Epidermal melanocyte (primary cell): ENCODE results near the gene CHCHD3.

Experiments used
- DNase-seq: peaks from one replicate; pipeline ENCODE4 v3.0.0; 2011; ENCODE audit warnings: low spot score; ENCODE audit not compliant: insufficient read length

Gene CHCHD3

DNA sequence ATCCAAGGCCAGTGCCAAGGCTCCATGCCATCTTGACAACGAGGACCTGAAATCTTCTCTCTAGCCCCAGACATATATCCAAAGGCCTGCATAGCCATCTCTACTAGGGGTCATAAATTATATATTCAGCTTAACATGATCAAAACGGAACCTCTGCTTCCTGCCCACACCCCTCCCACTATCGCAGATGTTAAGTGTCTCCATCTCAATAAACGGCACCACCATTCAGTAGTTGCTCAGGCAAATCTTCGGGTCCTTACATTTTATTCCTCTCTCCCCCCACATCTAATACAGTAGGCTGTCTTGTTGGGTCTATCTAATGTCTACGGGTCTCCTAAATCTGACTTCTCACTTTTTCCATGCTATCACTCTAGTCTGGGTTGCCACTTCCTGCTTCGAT lies 304.5 kb downstream of the CHCHD3 start:
- DNase-seq: no peak

DNA sequence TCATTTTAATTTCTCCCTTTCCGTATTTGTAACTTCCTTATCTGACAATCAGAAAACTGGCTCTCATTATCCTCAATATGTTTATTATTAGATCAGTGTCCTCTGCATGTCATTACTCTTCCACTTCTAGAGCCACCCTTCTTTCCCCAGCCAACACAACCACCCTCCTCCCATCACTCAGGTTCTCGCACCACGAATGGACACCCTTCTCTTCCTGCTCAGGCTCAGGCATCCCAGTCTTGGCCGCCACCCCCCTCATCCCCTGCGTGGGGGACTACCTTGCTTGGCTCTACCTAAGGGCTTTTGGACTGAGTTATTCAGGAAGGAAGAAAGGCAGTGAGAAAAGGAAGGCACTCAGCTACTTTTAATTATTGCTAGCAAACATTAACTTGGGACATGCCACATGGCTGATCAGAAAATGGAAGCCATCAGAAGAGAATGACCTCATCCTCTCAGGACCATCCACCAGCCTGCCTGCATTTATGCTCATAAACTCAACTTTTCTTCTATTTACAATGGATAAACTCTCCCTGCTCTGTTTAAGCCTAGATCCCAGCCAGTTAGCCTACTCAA lies 305.8 kb downstream of the CHCHD3 start:
- DNase-seq: no peak

DNA sequence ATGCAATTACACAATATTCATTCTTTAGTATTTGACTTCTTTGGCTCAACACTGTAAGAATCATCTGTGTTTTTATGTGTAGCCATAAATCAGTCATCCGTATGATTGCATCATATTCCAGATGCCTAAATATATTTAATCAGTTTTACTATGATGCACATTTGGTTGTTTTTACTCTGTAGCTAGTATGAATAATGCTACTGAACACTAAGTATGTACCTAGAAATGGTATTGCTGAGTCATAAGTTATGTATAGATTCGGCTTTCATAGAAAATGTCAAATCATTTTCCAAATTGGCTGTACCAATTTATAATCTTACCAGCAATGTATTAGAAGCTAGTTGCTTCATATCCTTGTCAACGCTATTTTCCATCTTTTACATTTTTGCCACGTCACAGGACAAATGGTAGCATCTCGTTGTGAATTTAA lies 308.3 kb downstream of the CHCHD3 start:
- no peak for DNase-seq

DNA sequence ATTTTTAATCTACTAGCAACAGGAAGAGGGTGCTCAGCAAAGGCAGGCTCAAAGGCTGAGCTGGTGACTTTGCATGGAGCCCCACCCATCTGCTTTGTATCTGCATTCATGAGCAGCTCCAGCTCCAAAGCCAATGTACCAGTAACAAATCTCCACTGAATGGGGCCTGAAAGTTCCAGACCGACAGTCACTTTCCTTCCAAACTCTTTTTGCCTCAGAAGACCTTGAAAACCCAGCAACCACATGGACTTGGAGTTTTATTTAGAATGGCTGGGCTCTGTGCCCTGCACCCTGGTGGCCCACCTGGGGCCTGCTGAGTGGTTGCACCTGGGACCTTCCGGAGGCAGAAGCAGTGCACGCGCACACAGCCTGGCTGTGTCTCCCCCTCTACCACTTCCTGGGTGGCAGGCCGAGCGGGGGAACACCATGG lies 310.6 kb downstream of the CHCHD3 start:
- DNase-seq: no peak

DNA sequence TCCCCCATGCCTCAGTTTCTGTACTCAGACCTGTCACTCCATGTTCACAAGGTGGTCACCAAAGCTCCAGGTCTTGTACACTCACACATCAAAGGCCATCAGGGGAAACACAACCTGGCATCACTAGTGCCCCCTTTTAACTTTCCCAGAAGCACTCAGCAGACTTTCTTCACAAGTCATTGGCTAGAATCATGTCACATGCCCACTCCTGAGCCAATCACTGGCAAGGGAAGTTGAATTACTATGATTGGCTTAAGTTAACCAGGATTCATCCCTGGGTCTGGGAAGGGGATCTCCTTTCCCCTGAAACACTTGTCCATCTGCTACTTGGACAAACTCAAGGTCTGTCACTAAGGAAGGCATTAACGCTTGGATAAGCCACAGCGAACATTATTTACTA lies 311.8 kb downstream of the CHCHD3 start:
- no peak for DNase-seq

DNA sequence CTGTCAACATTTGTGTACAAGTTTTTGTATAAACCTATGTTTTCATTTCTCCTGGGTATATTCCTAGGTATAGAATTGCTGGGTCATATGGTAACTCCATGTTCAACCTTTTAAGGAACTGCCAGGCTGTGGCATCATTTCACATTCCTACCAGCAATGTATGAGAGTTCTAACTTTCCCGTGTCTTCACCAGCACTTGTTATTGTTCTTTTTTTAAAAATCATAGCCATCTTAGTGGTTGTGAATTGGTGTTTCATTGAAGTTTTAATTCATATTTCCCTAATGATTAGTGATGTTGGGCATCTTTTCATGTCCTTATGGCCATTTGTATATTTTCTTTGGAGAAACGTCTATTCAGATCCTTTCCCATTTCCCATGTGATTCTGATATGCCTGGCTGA lies 312.6 kb downstream of the CHCHD3 start:
- DNase-seq: no peak

DNA sequence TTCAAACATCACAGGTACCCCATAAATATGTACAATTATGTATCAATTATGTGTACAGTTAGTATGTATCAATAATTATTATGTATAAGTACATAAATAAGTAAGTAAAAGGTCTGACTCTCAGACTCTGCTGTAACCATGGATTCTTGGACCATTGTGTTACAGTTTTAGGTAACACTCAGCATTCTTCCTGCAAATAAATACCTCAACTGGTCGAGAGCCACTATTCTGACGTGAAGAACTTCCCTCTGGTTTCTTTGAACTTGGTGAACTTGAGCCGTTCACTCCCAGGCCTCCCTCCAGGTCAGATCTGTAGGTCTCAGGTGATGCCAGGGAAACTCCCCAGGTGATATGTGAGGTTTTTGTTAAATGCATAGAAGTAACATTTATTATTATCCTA lies 313.8 kb downstream of the CHCHD3 start:
- DNase-seq: no peak

DNA sequence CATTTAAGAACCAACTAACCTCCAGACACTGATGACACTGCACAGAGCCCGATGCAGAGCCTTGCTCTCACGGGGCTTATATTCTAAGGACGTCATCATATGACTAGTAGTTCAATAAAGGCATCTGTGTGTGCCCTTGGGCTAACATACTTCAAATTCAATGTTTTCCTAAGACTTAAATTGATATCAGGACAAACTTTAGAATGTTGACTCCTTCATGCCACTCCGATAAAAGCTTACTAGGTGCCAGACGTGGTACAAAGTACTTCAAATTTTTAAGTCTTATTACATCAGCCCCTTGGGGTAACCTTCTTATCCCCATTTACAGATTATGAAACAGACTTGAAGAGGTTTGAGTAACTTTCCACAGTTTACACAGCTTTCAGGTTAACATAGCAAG lies 314.5 kb downstream of the CHCHD3 start:
- DNase-seq: no peak

DNA sequence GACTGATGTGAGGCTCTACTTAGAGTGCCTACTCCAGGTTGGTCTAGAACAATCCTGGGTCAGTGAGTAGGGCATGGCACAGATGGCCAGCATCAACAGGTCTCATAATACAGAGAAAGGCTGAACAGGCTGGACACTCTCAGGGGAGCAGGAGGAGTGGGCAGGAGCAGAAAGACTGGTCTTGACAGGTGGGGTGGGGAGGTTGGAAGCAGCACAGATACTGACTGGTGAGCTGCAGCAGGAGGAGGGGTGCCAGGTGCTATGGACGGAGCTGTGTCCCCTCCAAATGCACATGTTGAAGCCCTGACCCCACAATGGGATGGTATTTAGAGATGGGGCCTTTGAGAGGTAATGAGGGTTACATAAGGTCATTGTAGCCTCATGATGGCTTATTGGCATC lies 315.2 kb downstream of the CHCHD3 start:
- no peak for DNase-seq

DNA sequence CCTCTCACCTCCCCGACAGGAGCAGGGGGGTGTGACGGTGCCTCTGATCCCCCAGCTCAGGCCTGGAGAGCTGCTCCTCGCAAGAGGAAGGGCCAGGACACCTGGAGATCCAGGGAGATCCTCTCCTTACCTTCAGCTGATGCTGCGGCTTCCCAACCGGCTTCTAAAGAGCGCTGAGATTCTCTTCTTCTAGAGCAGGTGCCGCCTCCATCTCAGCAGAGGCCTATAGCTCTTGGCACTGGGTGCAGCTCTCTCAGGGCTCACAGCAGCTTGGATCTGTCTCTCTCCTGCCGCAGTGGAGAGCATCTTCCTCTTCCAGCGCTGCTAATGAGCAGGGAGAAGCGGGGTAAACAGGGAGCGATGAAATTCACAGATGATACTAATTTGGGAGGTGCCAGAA lies 316.0 kb downstream of the CHCHD3 start:
- no peak for DNase-seq

DNA sequence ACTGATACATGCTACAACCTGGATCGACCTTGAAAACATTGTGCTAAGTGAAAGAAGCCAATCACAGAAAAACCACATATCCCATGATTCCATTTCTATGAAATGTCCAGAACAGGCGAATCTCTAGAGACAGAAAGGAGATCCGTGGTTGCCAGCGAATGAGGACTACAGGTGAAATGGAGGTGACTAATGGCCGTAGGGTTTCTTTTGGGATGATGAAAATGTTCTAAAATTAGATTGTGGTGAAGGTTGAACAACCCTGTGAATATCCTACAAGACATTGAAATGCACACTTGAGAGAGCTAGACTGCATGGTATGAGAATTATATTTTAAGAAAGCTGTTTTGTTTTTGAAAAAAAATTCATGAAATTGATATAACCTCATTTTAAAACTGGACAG lies 317.1 kb downstream of the CHCHD3 start:
- DNase-seq: no peak

DNA sequence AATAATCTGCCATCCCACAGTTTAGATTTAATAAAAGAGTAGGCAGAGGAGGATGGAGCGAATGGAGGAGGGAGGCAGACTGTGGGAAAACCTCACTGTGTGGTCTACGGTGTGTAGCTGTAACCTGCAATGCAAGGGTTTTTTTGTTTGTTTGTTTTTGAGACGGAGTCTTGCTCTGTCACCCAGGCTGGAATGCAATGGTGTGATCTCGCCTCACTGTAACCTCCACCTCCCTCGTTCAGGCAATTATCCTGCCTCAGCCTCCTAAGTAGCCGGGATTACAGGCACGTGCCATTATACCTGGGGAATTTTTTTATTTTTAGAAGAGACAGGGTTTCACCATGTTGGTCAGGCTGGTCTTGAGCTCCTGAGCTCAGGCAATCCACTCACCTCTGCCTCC lies 321.0 kb downstream of the CHCHD3 start:
- no peak for DNase-seq

DNA sequence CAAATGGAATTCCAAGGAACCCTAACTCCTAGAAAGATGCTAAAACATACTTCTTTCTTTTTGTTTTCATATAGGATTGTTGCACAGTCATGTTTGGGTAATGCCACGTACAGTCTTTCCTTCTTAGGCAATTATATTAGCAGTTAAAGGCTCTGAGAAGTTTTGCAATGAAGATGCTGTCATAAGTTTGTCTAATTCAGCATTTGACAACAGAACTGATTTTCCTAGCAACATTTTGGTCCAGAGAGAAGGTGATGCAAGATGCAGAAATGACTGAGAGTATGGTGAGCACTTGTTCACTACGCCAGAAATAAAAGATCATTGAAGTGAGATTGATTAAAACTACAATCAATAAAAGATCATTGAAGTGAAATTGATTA lies 321.7 kb downstream of the CHCHD3 start:
- DNase-seq: no peak

DNA sequence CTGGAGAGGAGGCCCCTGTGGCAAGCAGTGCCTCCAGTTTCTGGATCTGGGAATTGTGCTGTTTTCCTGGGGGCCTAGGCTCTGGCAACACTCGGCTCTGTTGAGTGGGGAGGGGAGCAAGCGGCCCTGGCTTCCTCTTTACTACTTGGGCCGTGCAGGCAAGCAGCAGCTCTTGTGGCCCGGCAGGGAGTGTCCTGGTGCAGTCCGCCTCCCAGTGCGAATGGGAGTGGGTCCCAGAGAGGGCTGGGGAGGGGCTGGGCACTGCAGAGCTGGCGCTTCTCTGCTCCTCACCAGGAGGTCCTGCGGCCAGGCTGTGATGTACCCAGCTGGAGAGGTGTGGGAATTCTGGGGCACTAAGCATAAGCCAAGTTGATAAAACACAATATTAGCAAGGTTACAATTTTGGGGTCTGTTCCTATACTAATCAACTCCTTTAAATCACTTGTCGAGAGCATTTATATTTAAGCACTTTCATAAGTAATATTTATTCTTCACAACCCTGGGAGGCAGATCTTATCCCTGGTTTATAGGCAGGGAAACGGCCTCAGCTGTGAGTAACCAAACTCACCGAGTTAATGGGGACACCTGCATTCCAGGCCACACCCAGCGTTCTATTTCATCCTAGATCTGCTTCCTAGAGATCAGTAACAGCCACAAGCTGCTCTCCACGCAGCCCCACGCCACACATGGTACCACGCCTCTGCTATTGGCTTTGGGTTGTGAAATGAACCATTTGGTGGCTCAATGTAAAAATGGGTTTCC lies 322.2 kb downstream of the CHCHD3 start:
- DNase-seq: no peak

DNA sequence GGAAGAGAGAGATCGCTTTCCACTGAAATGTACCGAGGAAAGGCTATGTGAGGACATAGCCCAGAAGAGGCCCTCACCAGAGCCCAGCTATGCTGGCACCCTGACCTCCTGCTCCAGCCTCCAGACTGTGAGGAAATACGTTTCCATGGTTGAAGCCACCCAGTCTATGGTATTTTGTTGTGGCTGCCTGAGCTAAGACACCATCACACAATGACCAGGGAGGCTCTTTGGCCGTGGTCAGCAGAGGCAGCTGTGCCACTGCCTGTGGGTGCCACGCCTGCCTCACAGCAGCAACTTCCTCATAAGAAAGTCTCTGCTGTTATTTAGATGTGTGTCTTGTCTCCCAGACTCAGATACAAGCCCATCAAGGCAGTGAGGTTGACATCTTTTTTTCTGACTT lies 322.9 kb downstream of the CHCHD3 start:
- DNase-seq: no peak

DNA sequence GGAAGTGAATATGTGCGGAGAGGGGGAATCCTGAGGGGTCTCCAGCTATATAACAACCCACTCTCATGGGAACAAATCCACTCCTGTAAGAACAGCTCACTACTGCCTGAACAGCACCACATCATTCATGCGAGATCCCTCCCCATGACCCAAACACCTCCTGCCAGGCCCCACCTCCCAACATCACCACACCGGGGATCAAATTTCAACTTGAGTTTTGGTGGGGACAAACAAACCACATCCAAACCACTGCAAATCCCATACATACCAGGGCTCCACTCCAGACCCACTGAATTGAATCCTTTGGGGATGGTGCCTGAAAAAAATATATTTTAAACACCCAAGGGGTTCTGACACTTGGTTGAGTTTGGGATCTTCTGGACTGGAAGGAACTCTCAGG lies 324.1 kb downstream of the CHCHD3 start:
- no peak for DNase-seq

DNA sequence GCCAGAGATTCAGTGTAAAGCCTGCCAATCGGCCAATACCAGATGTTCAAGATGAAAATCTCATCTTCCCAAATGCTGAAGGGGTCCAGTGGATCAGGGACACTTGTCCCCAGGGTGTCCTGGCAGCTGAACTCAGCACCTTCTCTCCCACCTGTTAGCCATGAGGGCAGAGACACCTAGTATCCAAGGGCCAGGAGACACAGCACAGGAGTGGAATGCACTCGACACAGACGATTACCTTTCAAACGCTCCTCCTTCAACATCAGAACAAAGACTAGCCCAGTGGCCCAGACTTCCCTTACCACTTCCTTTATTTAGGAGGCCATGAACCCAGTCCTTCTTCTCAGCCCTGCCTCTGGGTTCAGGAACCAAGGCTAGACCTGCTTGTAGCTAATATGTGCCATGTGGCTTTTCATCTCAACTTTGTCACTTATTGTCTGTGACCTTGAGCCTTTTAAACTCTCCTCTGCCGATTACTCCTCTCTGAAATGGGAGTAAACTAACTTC lies 325.4 kb downstream of the CHCHD3 start:
- no peak for DNase-seq

DNA sequence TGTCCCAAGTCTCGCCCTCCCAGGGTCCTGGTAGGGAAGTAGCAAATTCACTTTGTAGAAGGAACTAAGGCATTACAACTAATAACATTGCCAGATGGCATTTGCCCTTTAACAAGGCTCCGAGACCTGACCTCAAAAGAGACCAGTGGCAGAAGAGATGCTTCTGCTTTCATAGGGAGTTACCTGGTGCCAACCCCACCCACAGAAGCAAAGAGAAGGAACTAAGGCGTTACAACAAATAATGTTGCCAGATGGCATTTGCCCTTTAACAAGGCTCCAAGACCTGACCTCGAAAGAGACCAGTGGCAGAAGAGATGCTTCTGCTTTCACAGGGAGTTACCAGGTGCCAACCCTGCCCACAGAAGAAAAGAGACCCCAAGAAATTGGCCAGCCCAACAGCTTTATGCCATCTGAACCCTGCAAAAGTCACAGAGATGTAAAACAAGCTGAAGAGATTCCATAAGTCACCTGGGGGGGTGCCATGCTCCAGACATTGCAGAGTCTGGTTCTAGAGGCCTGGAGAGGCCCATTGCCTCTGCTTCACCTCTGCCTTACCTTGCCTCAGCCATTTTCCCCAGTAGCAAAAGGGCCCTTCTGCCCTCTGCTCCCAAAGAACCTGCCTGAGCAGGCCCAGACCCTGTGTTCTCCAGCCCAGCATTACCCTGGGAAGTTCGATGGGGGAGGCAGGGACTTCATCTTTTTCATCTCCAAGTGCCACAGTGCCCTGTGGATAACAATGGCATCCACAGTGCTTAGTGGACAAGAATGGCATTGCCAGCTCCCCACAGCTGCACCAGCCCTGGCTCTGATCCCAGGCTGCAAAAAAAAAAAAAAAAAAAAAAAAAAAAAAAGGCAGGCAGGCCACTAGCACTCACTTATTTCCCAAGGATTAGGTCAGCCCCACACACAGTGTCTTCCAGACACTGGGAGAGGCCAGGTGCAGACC lies 326.1 kb downstream of the CHCHD3 start:
- DNase-seq: peak; percentile 37

DNA sequence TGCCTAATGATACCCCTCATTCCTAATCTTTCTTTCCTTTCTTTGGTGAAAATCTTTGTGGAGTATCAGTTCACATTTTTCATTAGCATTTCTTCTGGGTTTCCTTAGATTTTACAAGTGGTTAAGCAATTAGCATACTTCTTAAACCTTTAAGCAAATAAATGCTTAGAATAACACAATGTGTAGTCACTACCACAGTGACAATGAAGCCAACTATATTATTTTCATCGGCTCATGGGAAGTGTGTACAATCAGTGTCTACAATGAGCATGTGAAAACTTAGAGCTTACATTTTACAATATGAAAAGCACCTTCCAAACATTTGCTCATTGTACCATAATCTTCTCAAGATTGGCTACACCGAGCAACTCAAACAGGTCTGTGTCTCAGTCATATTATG lies 329.5 kb downstream of the CHCHD3 start:
- DNase-seq: no peak

DNA sequence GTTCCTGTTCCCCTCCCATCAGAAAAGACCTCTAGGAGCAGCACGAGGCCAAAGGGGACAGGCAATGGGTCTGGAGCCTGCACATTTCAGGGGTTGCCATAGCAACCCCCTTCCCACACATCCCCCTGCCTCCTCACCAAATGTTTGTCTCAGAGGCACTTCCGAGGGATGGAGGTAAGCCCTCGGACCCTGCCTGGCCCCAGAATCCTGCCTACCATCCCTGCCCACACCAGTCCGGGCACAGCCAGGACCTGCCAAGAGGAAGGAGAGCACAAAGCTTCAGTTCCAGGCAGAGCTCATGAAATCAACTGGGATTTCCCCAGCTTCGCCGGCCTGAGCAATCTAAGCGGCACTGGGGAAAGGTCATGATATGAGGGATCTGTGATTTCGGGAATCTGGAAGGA lies 330.6 kb downstream of the CHCHD3 start:
- no peak for DNase-seq

DNA sequence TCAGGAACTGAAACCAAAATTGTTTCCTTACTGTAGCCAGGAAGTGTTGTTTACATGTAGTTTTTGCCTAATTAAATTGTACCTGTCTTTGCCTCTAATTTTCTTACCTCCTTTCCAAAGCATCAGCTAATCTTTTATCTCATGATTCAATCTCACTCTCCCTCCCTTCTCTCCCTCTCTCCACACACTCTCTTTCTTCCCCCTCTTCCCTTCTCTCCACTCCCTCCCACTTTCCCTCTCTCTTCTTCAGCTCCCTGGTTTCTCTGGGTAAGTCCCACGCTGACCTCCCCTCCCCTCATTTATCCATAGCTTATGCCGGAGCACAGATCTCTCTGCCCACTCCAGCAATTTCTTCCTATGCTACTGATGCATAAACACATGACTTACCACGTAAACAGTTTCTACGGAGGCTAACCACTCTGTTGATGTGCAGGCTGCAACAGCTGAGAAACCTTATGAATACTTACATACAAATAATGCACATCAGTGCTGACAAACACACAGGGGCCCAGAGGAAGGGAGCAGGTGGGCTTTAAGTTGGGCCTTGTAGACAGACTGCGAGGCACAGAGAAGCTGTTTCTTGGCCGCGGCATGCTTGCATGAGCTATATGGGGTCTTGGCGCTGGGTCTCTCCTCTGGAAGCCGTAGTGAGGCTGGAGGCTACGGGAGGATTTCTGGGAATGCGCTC lies 331.2 kb downstream of the CHCHD3 start:
- DNase-seq: no peak

DNA sequence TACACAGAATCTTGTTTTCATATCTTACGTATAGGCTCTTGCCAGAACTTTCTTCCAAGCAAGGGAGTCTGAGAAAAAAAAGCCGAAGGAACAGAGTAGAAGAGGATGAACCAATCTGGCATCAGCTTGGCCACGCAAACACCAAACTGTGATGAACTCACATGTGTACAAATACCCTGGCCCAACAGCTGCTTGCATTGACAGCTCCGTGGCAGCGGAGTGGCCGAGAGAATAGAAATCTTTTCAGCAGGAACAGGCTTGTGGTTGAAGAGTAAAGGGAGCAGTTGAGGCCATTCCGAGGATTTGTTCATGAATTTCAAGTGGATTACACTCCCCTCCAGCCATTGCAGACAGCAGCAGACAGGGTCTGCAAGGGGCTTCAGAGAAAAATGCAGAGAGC lies 331.8 kb downstream of the CHCHD3 start:
- no peak for DNase-seq
